HK-2 (cell line): ENCODE results near the gene DIAPH3.

Experiments
- DNase-seq: peaks from one replicate; pipeline ENCODE4 v3.0.0-alpha.2; 2018; ENCODE audit not compliant: unreplicated experiment

The DIAPH3 gene

DNA sequence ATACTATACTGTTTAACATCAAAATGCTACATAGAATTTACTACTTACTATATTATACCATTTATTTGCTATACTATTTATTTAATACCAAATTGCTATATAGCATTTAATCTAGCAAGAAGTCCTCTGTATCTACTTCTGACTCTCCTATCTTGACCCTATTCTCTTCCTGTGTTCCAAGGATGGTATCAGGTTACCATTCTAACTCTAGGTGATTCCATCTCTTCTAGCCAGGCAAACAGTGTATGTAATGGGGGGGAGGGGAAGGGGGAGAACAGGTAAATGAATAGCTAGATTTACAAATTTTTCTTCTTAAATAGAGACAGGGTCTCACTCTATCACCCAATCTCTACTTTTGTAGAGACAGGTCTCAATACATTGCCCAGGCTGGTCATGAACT is 200.3 kb downstream of the DIAPH3 start:
- DNase-seq = no peak

GRCh38 chr13:59962343-59962742 is 201.4 kb downstream of the DIAPH3 start:
- no peak for DNase-seq

- no peak for DNase-seq
Observed at GRCh38 chr13:59960683-59961082, 203.0 kb downstream of the DIAPH3 start.

DNA sequence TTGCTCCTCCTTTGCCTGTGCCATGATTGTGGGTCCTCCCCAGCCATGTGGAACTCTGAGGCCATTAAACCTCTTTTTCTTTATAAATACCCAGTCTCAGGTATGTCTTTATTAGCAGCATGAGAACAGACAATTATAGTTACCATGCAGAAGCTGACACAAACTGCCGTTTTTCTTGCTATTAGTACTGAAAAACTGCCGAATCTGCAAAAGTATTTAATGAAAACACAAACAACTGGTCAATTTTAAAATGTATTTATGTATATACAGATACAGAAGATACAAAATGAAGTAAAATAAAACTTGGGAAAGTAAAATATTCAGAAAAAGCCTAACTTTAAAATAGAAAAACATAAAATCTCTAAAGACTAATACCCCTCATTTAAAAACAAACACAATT is 206.3 kb downstream of the DIAPH3 start:
- DNase-seq = no peak

GRCh38 chr13:59954601-59955000 is 209.1 kb downstream of the DIAPH3 start:
- no peak for DNase-seq

- no peak for DNase-seq
Observed at GRCh38 chr13:59951011-59951410, 212.7 kb downstream of the DIAPH3 start.

GRCh38 chr13:59950266-59950665 is 213.5 kb downstream of the DIAPH3 start:
- no peak for DNase-seq

GRCh38 chr13:59948686-59949085 is 215.0 kb downstream of the DIAPH3 start:
- no peak for DNase-seq

- no peak for DNase-seq
Observed at GRCh38 chr13:59946944-59947343, 216.8 kb downstream of the DIAPH3 start.

DNA sequence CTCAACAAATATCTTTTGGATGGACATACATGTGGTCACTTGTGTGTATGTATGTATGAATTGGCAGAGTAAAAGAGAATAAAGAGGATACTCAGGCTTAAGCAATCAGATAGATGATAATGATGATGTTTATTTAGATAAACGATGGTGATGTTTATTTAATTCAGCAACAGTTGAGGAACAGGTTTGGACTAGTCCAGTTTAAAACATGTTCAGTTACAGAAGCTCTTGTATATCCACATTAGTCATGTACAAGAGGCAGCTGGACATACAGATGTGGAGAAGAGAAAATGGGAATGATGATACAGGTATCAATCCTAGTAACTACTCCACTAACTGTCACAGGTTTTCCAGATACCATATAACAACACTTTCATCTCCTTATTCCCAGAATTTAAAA is 232.1 kb downstream of the DIAPH3 start:
- no peak for DNase-seq

DNA sequence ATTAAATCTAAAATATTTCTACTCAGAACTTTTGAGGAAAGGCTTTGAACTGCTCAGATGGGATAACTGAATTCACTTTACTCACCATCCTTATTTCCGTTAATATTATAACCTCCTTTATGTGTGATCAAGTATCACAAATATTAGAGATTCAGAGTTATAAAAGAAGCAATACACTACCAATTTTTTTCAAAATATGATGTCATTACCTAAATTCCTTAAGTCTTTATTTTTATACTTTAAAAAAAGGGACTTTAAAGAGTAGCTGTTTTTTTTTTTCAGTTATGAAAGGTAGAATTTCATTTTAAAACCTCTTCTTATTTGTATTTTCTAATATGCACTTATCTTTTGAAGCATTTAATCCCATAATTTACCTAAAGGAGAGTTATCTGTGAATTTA is 239.5 kb downstream of the DIAPH3 start:
- no peak for DNase-seq

GRCh38 chr13:59915252-59915651 is 248.5 kb downstream of the DIAPH3 start:
- no peak for DNase-seq

DNA sequence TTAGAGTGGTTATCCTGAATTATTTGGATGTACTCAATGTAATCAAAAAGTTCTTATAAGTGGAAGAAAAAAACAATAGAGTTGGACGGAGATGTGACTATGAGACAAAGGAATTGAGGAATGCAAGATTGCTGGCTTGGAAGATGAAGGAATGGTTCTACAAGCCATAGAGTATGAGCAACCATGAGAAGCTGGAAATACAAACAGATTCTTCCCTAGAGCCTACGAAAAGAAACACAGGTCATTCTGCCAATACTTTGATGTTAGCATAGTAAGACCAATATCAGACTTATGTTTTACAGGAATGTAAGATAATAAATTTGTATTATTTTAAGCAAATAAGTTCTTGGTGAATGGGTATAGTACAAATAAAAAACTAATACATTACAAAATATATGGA is 249.2 kb downstream of the DIAPH3 start:
- no peak for DNase-seq

- no peak for DNase-seq
Observed at GRCh38 chr13:59906413-59907049, 257.2 kb downstream of the DIAPH3 start.

DNA sequence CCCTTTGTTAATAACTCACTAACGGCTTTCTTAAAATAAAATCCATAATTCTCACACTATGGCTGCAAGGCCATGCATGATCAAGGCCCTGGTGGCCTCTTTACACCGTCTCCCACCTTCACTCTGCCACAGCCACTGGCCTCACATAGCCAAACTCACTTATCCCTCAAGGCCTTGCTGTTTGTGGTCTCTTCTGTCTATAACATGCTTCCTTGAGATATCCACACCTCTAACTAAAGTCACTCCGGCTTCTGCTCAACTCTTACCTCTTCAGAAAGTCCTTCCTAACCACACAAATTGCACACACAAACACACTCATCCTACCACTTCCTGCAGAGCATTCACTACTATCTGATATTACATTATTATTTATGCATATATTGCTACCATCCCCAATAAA is 262.5 kb downstream of the DIAPH3 start:
- DNase-seq = no peak

DNA sequence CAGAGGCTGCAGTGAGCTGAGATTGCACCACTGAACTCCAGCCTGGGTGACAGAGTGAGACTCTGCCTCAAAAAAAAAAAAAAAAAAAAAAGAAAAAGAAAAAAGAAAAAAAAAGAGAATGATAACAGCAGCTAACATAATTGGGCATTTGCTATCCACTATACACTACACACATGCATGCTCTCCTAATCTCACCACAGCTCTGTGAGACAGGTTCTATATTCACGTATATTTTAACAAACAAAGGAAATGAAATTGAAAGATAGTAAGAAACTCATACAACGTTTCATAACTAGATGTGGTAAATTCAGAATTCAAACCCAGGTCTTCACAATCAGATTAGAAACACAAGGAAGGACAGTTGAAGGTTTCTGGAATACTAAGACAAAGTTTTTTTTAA is 265.7 kb downstream of the DIAPH3 start:
- DNase-seq = no peak

DNA sequence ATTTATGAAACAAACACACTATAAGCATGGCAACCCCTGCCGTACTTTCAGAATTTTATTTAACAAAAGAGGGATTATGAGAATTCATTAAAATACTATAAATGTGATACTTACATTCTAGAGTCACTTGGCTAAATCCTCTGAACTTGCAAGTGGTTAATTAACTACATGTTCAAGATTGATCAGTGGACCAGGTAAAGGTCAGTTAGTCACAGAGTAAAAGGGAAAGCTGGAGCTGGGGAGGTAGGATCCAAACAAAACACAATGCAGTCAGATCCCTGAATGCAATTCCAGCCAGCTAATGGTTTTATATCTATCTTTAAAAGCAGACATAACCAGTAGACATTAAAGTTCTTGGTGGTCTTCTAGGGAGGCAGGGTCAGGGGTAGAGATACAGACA is 270.5 kb downstream of the DIAPH3 start:
- DNase-seq = no peak

DNA sequence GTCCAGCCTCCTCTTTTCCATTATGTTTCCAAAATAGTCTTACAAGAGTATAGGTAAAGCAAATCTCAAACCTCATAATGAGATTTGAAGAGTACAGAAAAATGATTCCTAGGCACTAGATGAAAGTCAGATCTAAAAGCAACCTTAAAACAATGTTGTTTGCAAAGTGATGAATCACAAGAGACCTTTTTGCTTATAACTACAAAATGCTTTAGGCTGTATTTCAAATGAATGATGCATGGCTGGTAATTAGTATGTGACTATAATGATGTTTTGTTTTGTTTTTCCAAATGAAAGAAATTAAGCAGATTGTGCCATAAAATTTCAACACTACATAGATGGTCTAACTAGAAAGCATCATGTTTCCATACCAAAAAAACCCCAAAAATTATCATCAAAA is 272.7 kb downstream of the DIAPH3 start:
- no peak for DNase-seq

DNA sequence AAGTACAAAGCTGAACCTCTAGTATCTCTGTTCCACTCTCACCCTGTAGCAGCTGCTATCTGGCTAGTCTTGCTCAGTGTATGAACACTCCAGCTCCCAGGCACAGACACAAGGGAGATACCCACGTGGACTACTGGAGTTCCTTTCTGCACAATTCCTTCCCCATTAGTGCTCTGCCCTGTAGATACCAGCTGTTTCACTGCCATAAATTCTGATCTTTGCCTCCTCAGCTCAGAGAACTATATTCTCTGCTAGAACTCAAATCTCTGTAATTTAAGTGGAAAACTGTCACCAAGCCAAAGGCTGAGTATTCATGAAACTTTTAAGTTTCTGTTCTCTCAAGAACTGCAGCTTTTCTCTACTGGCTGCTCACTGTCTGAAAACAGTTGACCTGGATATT is 273.7 kb downstream of the DIAPH3 start:
- DNase-seq = no peak

GRCh38 chr13:59888408-59888807 is 275.3 kb downstream of the DIAPH3 start:
- no peak for DNase-seq

DNA sequence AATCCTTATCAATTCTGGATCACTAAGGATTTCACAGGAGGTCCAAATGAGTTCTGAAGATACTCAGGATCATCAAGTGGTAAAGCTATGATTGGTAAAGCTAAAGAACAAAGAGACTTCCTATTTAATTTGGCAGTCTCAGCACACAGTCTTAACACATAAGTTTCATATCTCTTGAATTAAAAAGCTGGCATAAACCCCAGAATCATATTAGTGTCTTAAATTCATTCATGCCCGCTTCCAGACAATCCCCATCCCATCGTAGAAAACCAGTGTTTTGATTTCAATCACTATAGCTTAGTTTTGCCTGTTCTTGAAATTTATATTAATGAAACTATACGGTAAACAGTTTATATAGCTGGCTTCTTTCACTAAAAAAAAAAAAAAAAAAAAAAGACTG is 278.7 kb downstream of the DIAPH3 start:
- no peak for DNase-seq

DNA sequence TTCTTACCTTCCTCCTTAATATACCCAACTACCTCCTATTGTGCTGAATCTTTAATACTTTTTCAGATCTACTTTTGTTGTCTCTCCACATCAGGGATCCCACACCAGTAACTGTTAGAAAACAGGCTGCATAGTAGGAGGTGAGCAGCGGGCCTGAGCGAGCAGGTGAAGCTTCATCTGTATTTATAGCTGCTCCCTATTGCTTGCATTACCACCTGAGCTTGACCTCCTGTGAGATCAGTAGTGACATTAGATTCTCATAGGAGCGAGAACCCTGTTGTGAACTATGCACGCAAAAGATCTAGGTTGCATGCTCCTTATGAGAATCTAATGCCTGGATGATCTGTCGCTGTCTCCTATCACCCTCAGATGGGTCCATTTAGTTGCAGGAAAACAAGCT is 279.8 kb downstream of the DIAPH3 start:
- no peak for DNase-seq

DNA sequence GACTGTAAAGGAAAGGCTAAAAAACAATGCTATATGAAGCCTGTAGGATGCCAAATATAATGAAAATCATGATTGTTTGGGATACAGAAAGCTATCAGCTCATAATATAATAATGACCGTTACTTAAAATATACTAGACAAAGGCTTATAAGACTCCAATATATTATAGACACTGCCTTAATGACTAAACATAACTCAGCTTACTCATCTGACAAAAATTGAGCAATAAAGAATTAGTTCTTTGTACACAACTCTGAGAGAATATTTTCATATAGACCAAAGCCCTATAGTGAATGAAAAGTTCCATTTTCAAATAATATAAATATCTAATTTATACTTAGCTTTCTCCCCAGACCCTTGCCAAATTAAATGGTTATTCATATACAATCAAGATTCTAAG is 283.3 kb downstream of the DIAPH3 start:
- no peak for DNase-seq

DNA sequence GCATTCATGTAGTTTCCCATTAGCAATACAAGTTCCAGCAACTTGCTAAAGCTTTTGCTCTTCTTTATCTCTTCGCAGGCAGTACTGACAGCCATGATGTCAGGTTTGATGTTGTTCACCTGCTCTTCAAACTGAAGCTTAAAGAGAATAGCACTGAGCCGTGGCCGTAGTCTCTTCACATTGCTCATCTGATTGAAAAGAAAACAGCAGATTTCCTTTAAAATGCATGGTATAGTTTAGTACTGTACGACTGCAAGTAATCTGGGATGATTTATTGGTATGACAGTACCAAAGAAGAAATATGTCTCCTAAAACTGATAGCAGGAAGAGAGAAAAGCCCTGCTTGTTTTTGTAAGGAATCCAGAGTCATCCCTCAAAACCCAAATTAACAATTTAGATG is 284.4 kb downstream of the DIAPH3 start:
- DNase-seq = no peak

DNA sequence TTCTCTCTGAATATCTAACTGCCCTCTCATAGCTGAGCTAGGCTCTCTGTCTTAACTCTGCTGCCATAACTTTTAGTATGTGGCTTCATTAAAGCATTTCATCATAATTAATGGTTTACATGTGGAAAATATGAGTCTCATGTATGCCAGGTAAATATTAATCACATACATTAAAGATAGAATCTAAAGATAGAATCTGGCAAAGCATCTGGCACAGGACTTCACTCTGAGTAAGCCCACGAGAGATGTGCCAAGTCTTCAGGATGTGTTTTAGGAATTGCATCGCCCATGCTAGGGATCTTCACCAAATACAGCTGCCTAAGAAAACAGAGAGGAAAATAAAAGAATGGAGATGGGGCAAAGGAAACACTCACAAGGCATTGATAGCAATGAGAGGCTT is 285.8 kb downstream of the DIAPH3 start:
- DNase-seq = no peak
